ENCODE measurements around the gene JDP2. TPM values are rescaled to one million over a fixed set of nuclear protein-coding genes. Genes with fewer than 3 reads are reported as not detected.

The JDP2 gene
- total RNA-seq, 2 donors from 2014 or later = 15.7 to 23.1 TPM

GRCh38 chr14:75482366-75482765 is 54.5 kb downstream of the JDP2 start:
- no peaks in the 10 kb centered on the region for H3K9me3 Mint-ChIP-seq
- H3K9me3 ChIP-seq (ENCODE audit: control insufficient read depth, low read length) = no peaks in the 10 kb centered on the region
- H3K4me3 ChIP-seq (ENCODE audit: low read length) = no peak overlapping the region
- WGBS, 2 experiments (ENCODE audit: insufficient coverage in 1 of 2, insufficient read length in 1 of 2) = 84 to 92% methylated on average over 2 to 4 of the region's 4 CpGs
- no peak overlapping the region for H3K9ac ChIP-seq (ENCODE audit: extremely low read depth, low read length, poor library complexity, severe bottlenecking)
- H3K36me3 ChIP-seq (ENCODE audit: control insufficient read depth, insufficient read depth, low read length) = no peaks in the 10 kb centered on the region
- peaks cover 3% of the 10 kb centered on the region for H3K4me1 Mint-ChIP-seq
- no peak for DNase-seq
- no peaks in the 10 kb centered on the region for H3K4me1 ChIP-seq (ENCODE audit: control insufficient read depth, insufficient read depth, low read length)
- H3K27ac Mint-ChIP-seq = no peak overlapping the region
- H3K36me3 Mint-ChIP-seq (ENCODE audit: low read depth) = no peaks in the 10 kb centered on the region
- H3K4me3 Mint-ChIP-seq = no peak overlapping the region
- no peak overlapping the region for H3K27ac ChIP-seq (ENCODE audit: low read depth, low read length)
- no peaks in the 10 kb centered on the region for H3K27me3 ChIP-seq (ENCODE audit: control insufficient read depth, insufficient read depth, low read length, poor library complexity, severe bottlenecking)
- H3K27me3 Mint-ChIP-seq (ENCODE audit: insufficient read depth) = peaks cover 4% of the 10 kb centered on the region
- TF ChIP-seq CTCF (conservative IDR thresholded peaks at IDR 0.05) = no peak

GRCh38 chr14:75484711-75485429 is 57.0 kb downstream of the JDP2 start:
- Mint-ChIP-seq H3K27ac (no peak overlapping the region), H3K36me3 (ENCODE audit: low read depth) (no peaks in the 10 kb centered on the region), H3K27me3 (ENCODE audit: insufficient read depth) (peaks cover 4% of the 10 kb centered on the region), H3K9me3 (no peaks in the 10 kb centered on the region), H3K4me3 (no peak overlapping the region), H3K4me1 (peaks cover 2% of the 10 kb centered on the region)
- Histone ChIP-seq H3K27me3 (ENCODE audit: control insufficient read depth, insufficient read depth, low read length, poor library complexity, severe bottlenecking) (no peaks in the 10 kb centered on the region), H3K27ac (ENCODE audit: low read depth, low read length) (no peak overlapping the region), H3K4me3 (ENCODE audit: low read length) (no peak overlapping the region), H3K4me1 (ENCODE audit: control insufficient read depth, insufficient read depth, low read length) (no peaks in the 10 kb centered on the region), H3K36me3 (ENCODE audit: control insufficient read depth, insufficient read depth, low read length) (no peaks in the 10 kb centered on the region), H3K9me3 (ENCODE audit: control insufficient read depth, low read length) (no peaks in the 10 kb centered on the region), H3K9ac (ENCODE audit: extremely low read depth, low read length, poor library complexity, severe bottlenecking) (no peak overlapping the region)
- WGBS, 2 experiments (ENCODE audit: insufficient coverage in 1 of 2, insufficient read length in 1 of 2) = 84 to 93% methylated on average over 2 to 4 of the region's 4 CpGs
- DNase-seq = no peak
- no peak for TF ChIP-seq CTCF (conservative IDR thresholded peaks at IDR 0.05)

- H3K4me1 Mint-ChIP-seq = no peaks in the 10 kb centered on the region
- Histone ChIP-seq H3K4me3 (ENCODE audit: low read length) (no peak overlapping the region), H3K9me3 (ENCODE audit: control insufficient read depth, low read length) (no peaks in the 10 kb centered on the region), H3K36me3 (ENCODE audit: control insufficient read depth, insufficient read depth, low read length) (no peaks in the 10 kb centered on the region), H3K9ac (ENCODE audit: extremely low read depth, low read length, poor library complexity, severe bottlenecking) (no peak overlapping the region), H3K27me3 (ENCODE audit: control insufficient read depth, insufficient read depth, low read length, poor library complexity, severe bottlenecking) (no peaks in the 10 kb centered on the region), H3K4me1 (ENCODE audit: control insufficient read depth, insufficient read depth, low read length) (no peaks in the 10 kb centered on the region), H3K27ac (ENCODE audit: low read depth, low read length) (no peak overlapping the region)
- no peak for TF ChIP-seq CTCF (conservative IDR thresholded peaks at IDR 0.05)
- H3K4me3 Mint-ChIP-seq = no peak overlapping the region
- WGBS, 2 experiments (ENCODE audit: insufficient coverage in 1 of 2, insufficient read length in 1 of 2) = 100% methylated on average over 1 of the region's 1 CpG
- H3K27me3 Mint-ChIP-seq (ENCODE audit: insufficient read depth) = peaks cover 4% of the 10 kb centered on the region
- no peak for DNase-seq
- H3K27ac Mint-ChIP-seq = no peak overlapping the region
- no peaks in the 10 kb centered on the region for H3K36me3 Mint-ChIP-seq (ENCODE audit: low read depth)
- no peaks in the 10 kb centered on the region for H3K9me3 Mint-ChIP-seq
Observed at GRCh38 chr14:75486318-75486717, 58.5 kb downstream of the JDP2 start.

Data from endodermal cell (in vitro differentiated cells).